ENCODE measurements around the gene RAMP3.

DNA sequence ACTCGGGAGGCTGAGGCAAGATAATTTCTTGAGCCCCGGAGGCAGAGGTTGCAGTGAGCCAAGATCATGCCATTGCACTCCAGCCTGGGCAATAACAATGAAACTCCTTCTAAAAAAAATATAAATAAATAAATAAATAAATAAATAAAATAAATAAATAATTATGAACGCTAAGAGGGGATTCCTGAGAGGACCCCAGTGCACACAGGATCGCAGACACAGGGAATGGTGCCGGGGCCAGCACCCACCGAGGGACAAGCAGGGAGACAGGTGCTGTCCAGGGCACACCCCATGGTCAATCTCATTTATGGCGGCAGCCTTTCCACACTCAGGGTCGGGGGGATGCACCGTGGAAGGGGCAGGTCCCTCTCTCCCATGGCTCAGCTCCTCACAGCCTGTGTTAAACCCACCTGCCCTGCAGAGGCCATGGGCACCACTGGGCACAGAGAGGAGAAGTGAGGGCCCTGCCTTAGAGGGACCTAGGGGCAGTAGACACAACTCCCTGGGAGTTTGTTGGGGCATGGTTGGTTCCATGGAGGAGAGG is 2.2 kb upstream of the RAMP3 start:
- TF ChIP-seq, protein P1, sequence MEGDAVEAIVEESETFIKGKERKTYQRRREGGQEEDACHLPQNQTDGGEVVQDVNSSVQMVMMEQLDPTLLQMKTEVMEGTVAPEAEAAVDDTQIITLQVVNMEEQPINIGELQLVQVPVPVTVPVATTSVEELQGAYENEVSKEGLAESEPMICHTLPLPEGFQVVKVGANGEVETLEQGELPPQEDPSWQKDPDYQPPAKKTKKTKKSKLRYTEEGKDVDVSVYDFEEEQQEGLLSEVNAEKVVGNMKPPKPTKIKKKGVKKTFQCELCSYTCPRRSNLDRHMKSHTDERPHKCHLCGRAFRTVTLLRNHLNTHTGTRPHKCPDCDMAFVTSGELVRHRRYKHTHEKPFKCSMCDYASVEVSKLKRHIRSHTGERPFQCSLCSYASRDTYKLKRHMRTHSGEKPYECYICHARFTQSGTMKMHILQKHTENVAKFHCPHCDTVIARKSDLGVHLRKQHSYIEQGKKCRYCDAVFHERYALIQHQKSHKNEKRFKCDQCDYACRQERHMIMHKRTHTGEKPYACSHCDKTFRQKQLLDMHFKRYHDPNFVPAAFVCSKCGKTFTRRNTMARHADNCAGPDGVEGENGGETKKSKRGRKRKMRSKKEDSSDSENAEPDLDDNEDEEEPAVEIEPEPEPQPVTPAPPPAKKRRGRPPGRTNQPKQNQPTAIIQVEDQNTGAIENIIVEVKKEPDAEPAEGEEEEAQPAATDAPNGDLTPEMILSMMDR (IDR thresholded peaks at IDR 0.05): no peak
- TF ChIP-seq POLR2A (IDR thresholded peaks at IDR 0.05): no peak
- TF ChIP-seq EP300 (IDR thresholded peaks at IDR 0.05): no peak
